ENCODE results near the gene CNTFR. TPM values are rescaled to one million over a fixed set of nuclear protein-coding genes. Genes with fewer than 3 reads are reported as not detected.

CNTFR gene
- total and polyA plus RNA-seq, 2 of the 8 experiments (the other 6 are each of a cell fraction or from before 2014, with no cell fraction given) = 1.2 to 4.2 TPM

- H2AFZ ChIP-seq (ENCODE audit: low read length) = no peak overlapping the region
- H3K23me2 ChIP-seq (ENCODE audit: low read depth, low read length) = peaks cover 6% of the 10 kb centered on the region
- H2BK120ac ChIP-seq (replicated peaks; ENCODE audit: low read depth, low read length) = no peak overlapping the region
- H3K79me1 ChIP-seq (ENCODE audit: low read depth, low read length) = no peaks in the 10 kb centered on the region
- H4K8ac ChIP-seq (ENCODE audit: extremely low read depth, insufficient read depth, low read length) = no peak overlapping the region
- no peak for TF ChIP-seq ZNF274 (IDR thresholded peaks at IDR 0.05; ENCODE audit: borderline replicate concordance, extremely low read depth, low read length)
- no peak overlapping the region for H3K18ac ChIP-seq (ENCODE audit: extremely low read depth, low read length)
- POLR2A ChIA-PET (ENCODE audit: partially characterized antibody) = interaction anchor here (1.5 kb wide), 1 partner anchor 9 kb away, joined by 4 read pairs; no protein-coding TSS in a partner anchor
- H4K91ac ChIP-seq (replicated peaks; ENCODE audit: insufficient read length, low read length) = no peak overlapping the region
- FAIRE-seq (no peak), DNase-seq (ENCODE audit: low read depth in 1 of 2, low spot score in 2 of 2) (no peak)
- H4K5ac ChIP-seq (ENCODE audit: insufficient read length, low read depth, low read length) = no peak overlapping the region
- CTCF ChIA-PET (ENCODE audit: partially characterized antibody) = interaction anchor here (0.8 to 6.2 kb wide), 23 partner anchors 11 to 266 kb away, joined by 3 to 53 read pairs (median 5); partner anchors contain the start of gene SIGMAR1
- H3K4me2 ChIP-seq (ENCODE audit: insufficient read depth in 1 of 2, low read depth in 2 of 2, low read length in 2 of 2) = no peak overlapping the region
- H3K9ac ChIP-seq (replicated peaks in 1 of 4; ENCODE audit: extremely low read depth in 1 of 4, low read depth in 3 of 4, low read length in 3 of 4) = no peak overlapping the region
- H3K4me3 ChIP-seq (ENCODE audit: extremely low read depth in 1 of 4, insufficient read depth in 2 of 4, low read depth in 3 of 4, low read length in 4 of 4) = no peak overlapping the region
- WGBS, 2 experiments (ENCODE audit: extremely low coverage in 1 of 2, insufficient coverage in 1 of 2, insufficient read length in 1 of 2, insufficient replicate concordance in 2 of 2, low coverage in 1 of 2, low lambda C conversion rate in 2 of 2, missing lambda C conversion rate in 1 of 2) = 89% methylated on average over 6 of the region's 6 CpGs; no CpG with 5 or more reads in 1 of the 2 experiments
- no peak overlapping the region for H2BK15ac ChIP-seq (ENCODE audit: low read length)
- H3K23ac ChIP-seq (ENCODE audit: insufficient read length) = no peak overlapping the region
- no peak overlapping the region for H2BK12ac ChIP-seq (ENCODE audit: low read depth, low read length)
- peaks cover 1 to 14% (median 11%) of the 10 kb centered on the region in 4 experiments; a peak in 6 of 7 replicates for H3K27me3 ChIP-seq (replicated peaks in 1 of 4; ENCODE audit: control insufficient read depth in 3 of 4, extremely low read depth in 1 of 4, insufficient read depth in 3 of 4, low read length in 3 of 4)
- no peaks in the 10 kb centered on the region for H3K9me3 ChIP-seq (ENCODE audit: insufficient read depth in 2 of 2, low read depth in 1 of 2, low read length in 1 of 2)
- H3K27ac ChIP-seq (ENCODE audit: low read depth, low read length) = no peak overlapping the region
- H3K36me3 ChIP-seq (ENCODE audit: control insufficient read depth in 2 of 4, insufficient read depth in 4 of 4, low read length in 3 of 4) = no peaks in the 10 kb centered on the region
- peaks cover 0 to 17% (median 8%) of the 10 kb centered on the region in 4 experiments; a peak in 6 of 7 replicates for H3K4me1 ChIP-seq (replicated peaks in 1 of 4; ENCODE audit: control insufficient read depth in 3 of 4, insufficient read depth in 4 of 4, low read length in 3 of 4)
- H2BK20ac ChIP-seq (ENCODE audit: low read length) = no peak overlapping the region
- H3K4ac ChIP-seq (replicated peaks; ENCODE audit: insufficient read length, low read depth, low read length) = no peak overlapping the region
- no peaks in the 10 kb centered on the region for H4K20me1 ChIP-seq (replicated peaks in 1 of 2; ENCODE audit: control insufficient read depth in 1 of 2, insufficient read depth in 2 of 2, low read length in 2 of 2)
- no peaks in the 10 kb centered on the region for H3K79me2 ChIP-seq (ENCODE audit: control insufficient read depth in 1 of 2, insufficient read depth in 2 of 2, low read length in 2 of 2)
- H3K14ac ChIP-seq (ENCODE audit: insufficient read length) = no peak overlapping the region
- no peak overlapping the region for H2AK5ac ChIP-seq (ENCODE audit: low read depth, low read length)
- H2BK5ac ChIP-seq (ENCODE audit: low read depth, low read length) = no peak overlapping the region
- H3K56ac ChIP-seq (replicated peaks; ENCODE audit: insufficient read length, low read depth, low read length) = no peak overlapping the region
Measured at GRCh38 chr9:34520096-34520495, 69.4 kb downstream of the CNTFR start.

All from H1 (cell line).